ENCODE measurements around the gene DYNC1I1.

The DYNC1I1 gene

DNA sequence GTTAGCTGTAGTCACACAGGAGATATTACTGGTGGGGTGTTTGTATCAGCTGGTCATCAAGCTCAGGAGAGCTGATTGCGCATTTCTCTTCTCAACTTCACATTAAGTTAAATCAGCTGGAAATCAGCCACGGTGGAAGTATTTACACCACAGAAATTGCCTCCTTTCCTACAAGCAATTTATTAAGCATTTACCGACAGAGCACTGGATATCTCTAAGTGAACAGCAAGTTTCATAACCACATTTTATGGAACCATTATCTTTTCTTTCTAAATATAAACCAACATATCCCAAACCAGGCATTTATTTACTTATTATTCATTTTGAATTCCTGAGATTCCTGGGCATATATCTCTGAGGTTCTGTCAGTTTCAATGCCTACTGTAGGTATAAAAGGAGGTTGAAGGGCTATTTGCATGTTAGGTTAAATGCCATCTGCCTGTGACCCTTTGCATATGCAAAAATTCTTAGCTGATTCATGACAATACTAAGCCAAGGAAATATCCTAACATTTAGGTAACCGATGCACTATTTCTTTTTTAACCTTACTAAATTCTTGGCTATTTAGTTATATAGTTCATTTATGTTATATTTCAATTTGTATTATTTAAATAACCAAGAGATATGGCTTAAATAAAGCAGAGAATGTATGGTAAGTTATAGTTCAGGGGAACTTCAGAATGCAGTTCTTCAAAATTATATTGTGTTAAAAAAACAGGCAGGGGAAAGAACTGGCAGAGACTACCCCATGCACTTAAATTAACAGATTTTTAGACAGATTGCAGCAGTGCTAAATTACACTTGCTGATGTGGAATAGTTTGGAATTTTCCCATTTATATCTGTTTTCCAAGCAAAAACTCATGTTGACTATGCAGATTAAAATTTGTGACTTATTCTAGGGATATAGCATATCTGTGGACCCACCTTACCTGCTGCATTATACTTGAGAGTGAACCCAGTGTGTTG lies 56.8 kb downstream of the DYNC1I1 start:
- CTCF ChIA-PET, result interaction anchor here (2.4 kb wide), 1 partner anchor 12 kb away, joined by 11 read pairs; no protein-coding TSS in a partner anchor
- POLR2A ChIA-PET, result no interaction called here
- no peak for DNase-seq (ENCODE audit: extremely low spot score)
- TF ChIP-seq, protein P1, sequence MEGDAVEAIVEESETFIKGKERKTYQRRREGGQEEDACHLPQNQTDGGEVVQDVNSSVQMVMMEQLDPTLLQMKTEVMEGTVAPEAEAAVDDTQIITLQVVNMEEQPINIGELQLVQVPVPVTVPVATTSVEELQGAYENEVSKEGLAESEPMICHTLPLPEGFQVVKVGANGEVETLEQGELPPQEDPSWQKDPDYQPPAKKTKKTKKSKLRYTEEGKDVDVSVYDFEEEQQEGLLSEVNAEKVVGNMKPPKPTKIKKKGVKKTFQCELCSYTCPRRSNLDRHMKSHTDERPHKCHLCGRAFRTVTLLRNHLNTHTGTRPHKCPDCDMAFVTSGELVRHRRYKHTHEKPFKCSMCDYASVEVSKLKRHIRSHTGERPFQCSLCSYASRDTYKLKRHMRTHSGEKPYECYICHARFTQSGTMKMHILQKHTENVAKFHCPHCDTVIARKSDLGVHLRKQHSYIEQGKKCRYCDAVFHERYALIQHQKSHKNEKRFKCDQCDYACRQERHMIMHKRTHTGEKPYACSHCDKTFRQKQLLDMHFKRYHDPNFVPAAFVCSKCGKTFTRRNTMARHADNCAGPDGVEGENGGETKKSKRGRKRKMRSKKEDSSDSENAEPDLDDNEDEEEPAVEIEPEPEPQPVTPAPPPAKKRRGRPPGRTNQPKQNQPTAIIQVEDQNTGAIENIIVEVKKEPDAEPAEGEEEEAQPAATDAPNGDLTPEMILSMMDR (IDR thresholded peaks at IDR 0.05; ENCODE audit: control extremely low read depth, extremely low read depth, low read depth, missing control alignments), result no peak

DNA sequence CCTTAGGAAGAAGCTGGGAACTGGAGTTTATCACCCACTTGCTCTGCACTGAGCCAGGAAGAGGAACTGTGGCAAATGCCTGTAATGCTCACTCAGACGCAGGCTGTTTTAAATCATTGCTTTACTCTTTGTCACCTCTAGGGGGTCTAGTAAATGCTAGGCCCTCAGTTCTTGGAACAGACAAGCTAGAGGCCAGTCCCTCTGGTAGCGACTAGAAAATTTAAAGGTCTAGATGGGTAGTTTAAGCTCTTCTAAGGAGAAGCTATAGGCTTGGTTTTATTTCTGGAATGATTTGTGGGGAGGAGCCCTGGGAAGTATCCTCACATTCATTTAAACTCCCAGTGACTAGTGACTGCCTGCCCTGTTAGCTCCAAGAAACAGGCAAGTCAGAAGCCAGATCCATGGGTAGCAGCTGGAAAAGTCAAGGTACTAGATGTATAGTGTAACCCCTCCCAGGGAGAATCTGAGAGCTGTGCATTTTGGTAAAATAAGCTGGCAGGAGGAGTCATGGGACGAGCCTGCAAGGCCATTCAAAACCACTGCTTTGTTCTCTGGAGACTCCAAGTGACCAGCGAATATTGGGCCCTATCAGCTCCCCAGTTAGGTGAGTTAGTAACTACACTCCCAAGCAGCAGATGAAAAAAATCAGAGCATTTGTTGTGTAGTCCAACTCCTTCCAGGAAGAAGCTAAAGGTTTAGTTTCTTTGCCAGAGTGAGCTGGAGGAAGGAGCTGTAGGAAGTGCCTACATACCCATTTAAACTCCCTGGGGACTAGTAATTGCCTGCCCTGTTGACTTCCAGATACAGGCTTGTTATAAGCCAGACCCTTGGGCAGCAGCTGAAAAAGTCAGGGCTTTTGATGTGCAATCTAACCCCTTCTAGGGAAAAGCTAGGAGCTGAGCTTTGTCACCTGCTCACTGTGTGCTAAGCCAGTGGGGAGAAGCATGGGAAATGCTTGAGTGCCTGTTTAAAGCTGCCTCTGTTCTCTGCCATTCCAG lies 68.9 kb downstream of the DYNC1I1 start:
- peak; percentile 40 for DNase-seq (ENCODE audit: extremely low spot score)
- CTCF ChIA-PET, result interaction anchor here (0.9 to 1.8 kb wide), 24 partner anchors 11 to 1443 kb away, joined by 3 to 18 read pairs (median 4); no protein-coding TSS in a partner anchor
- POLR2A ChIA-PET, result no interaction called here
- TF ChIP-seq, protein P1 (IDR thresholded peaks at IDR 0.05; ENCODE audit: control extremely low read depth, extremely low read depth, low read depth, missing control alignments), result peak; percentile 9

DNA sequence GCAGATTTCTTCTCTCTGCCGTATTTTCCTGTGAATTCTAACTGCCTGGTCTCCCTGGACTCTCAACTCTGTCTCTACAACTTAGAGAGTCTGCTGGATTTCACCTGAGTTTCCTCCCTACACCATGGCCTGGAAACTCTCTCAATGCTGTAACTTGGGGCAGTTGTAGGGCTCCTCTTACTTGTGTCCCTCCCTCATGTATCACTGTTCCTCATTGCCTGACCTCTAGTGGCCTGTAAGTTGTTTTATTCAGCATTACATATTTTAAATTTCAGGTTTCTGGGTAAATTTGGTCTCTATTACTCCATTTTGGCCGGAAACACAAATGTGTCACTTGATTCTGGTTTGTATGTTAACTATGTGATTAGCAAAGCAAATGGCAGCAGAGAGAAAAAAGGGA lies 70.9 kb downstream of the DYNC1I1 start:
- POLR2A ChIA-PET, result no interaction called here
- CTCF ChIA-PET, result no interaction called here
- TF ChIP-seq, protein P1 (IDR thresholded peaks at IDR 0.05; ENCODE audit: control extremely low read depth, extremely low read depth, low read depth, missing control alignments), result no peak
- DNase-seq (ENCODE audit: extremely low spot score), result no peak

DNA sequence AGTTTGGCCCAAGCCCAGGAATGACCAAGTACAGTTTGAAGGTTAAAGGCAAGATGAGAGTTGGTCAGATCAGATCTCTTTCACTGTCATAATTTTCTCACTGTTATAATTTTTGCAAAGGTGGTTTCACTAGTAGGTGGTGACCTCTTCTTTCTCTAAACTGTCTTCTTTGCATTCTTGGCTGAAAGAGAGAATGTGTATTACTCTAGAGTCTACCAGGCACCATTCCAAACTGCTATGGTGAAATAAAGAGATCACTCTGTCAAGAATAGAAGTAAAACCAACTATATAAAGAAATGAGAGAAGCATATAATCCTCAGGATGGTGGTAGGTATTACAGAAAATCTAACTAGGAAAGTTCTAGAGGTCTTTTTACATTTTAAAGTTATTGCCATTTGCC lies 72.7 kb downstream of the DYNC1I1 start:
- ChIA-PET CTCF (interaction anchor here (0.8 kb wide), 1 partner anchor 29 kb away, joined by 3 read pairs; no protein-coding TSS in a partner anchor), POLR2A (no interaction called here)
- no peak for DNase-seq (ENCODE audit: extremely low spot score)
- TF ChIP-seq, protein P1 (IDR thresholded peaks at IDR 0.05; ENCODE audit: control extremely low read depth, extremely low read depth, low read depth, missing control alignments), result no peak

DNA sequence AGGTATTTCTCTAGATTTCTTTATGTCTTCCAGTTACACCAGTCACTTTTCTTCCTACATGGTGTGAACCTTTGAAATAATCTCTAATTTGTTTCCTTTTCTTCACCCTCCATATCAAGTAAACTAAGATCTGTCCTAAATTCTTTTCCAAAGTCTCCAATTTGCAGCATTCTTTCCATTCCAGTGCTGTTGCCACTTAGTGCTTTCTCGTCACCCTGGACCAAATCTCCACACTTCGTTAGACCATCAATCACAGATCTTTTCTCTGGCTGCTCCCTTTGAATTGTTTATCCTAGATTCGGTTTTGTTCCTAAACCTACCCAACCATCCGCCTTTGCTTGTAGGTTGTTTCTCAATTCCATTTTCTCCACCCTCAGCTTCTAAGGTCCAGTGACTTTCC lies 74.7 kb downstream of the DYNC1I1 start:
- TF ChIP-seq, protein P1 (IDR thresholded peaks at IDR 0.05; ENCODE audit: control extremely low read depth, extremely low read depth, low read depth, missing control alignments), result no peak
- POLR2A ChIA-PET, result no interaction called here
- DNase-seq (ENCODE audit: extremely low spot score), result no peak
- CTCF ChIA-PET, result interaction anchor here (1.4 kb wide), 1 partner anchor 53 kb away, joined by 3 read pairs; no protein-coding TSS in a partner anchor

DNA sequence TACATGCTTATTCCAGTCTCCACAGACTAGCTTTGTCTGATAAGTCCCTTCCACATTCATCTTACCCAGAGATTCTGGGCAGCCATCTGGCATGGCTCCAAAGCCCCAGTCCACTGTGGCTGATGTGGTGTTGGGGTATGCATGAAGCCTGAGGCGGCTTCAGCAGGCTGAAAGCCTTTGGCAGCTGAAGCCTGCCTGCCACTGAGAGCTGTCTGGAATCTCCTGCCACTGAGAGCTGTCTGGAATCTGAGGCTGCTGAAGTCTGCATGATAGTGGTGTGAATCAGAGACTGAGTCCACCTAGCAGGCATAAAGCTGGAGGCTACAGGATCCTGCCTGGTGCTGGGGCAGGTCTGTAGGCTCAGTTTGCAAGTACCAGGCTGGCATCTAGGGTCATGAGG lies 87.1 kb downstream of the DYNC1I1 start:
- DNase-seq (ENCODE audit: extremely low spot score), result no peak
- TF ChIP-seq, protein P1 (IDR thresholded peaks at IDR 0.05; ENCODE audit: control extremely low read depth, extremely low read depth, low read depth, missing control alignments), result no peak
- POLR2A ChIA-PET, result no interaction called here
- CTCF ChIA-PET, result interaction anchor here (0.9 kb wide), 1 partner anchor 12 kb away, joined by 3 read pairs; no protein-coding TSS in a partner anchor

Measured in GM10248 (cell line).